ENCODE data around the gene TBPL1.
A peak's percentile ranks its signal among the peaks of the same experiment; 100 is the strongest.
"Not testable (repeated sequence)": the region's sequence is repeated elsewhere in the genome, so short reads cannot be mapped to it uniquely, and the experiment has no call there.

The TBPL1 gene

GRCh38 chr6:133918208-133918930 is 34.7 kb upstream of the TBPL1 start:
- Histone ChIP-seq H3K9me3 (no peaks in the 10 kb centered on the region), H3K4me1 (no peaks in the 10 kb centered on the region), H3K36me3 (no peaks in the 10 kb centered on the region), H3K27me3 (peaks cover 8% of the 10 kb centered on the region), H3K4me3 (ENCODE audit: low read depth, low read length) (no peak overlapping the region)
- no peak for TF ChIP-seq CTCF (IDR thresholded peaks at IDR 0.05; ENCODE audit: low read depth, low read length)
- DNase-seq, result no peak

- Histone ChIP-seq H3K27me3 (peaks cover 8% of the 10 kb centered on the region), H3K36me3 (no peaks in the 10 kb centered on the region), H3K9me3 (no peaks in the 10 kb centered on the region), H3K4me3 (ENCODE audit: low read depth, low read length) (no peak overlapping the region), H3K4me1 (no peaks in the 10 kb centered on the region)
- no peak for DNase-seq
- no peak for TF ChIP-seq CTCF (IDR thresholded peaks at IDR 0.05; ENCODE audit: low read depth, low read length)
These were observed 33.7 kb upstream of the TBPL1 start for GRCh38 chr6:133919362-133919761.

GRCh38 chr6:133921249-133921859 is 31.7 kb upstream of the TBPL1 start:
- no peaks in the 10 kb centered on the region for H3K4me1 ChIP-seq
- H3K4me3 ChIP-seq (ENCODE audit: low read depth, low read length), result 0 out of 2 replicates have a peak overlapping the region, but pooled peaks have one; percentile 15
- peak; percentile 94 for TF ChIP-seq CTCF (IDR thresholded peaks at IDR 0.05; ENCODE audit: low read depth, low read length)
- no peaks in the 10 kb centered on the region for H3K9me3 ChIP-seq
- H3K27me3 ChIP-seq, result peaks cover under 1% of the 10 kb centered on the region
- peak; percentile 85 for DNase-seq
- H3K36me3 ChIP-seq, result no peaks in the 10 kb centered on the region

GRCh38 chr6:133923938-133924593 is 29.0 kb upstream of the TBPL1 start:
- no peaks in the 10 kb centered on the region for H3K4me1 ChIP-seq
- peak; percentile 92 for TF ChIP-seq CTCF (IDR thresholded peaks at IDR 0.05; ENCODE audit: low read depth, low read length)
- no peaks in the 10 kb centered on the region for H3K9me3 ChIP-seq
- peak; percentile 69 for DNase-seq
- H3K4me3 ChIP-seq (ENCODE audit: low read depth, low read length), result no peak overlapping the region
- no peaks in the 10 kb centered on the region for H3K27me3 ChIP-seq
- H3K36me3 ChIP-seq, result no peaks in the 10 kb centered on the region

GRCh38 chr6:133931221-133931620 is 21.8 kb upstream of the TBPL1 start:
- not testable (repeated sequence) for H3K27me3 ChIP-seq; H3K9me3 ChIP-seq; H3K4me1 ChIP-seq; H3K36me3 ChIP-seq; H3K4me3 ChIP-seq (ENCODE audit: low read depth, low read length)
- peak; percentile 45 for TF ChIP-seq CTCF (IDR thresholded peaks at IDR 0.05; ENCODE audit: low read depth, low read length)
- DNase-seq, result peak; percentile 56

- DNase-seq; H3K4me3 ChIP-seq (ENCODE audit: low read depth, low read length): not testable (repeated sequence)
These were observed 16.7 kb upstream of the TBPL1 start for GRCh38 chr6:133936352-133936751.

More at GRCh38 chr6:133936352-133936751, 16.7 kb upstream of the TBPL1 start:
- H3K27me3 ChIP-seq, H3K4me1 ChIP-seq, H3K36me3 ChIP-seq, H3K9me3 ChIP-seq: not testable (repeated sequence)
